ENCODE results near the gene FLAD1.
"Not testable (repeated sequence)": the region's sequence is repeated elsewhere in the genome, so short reads cannot be mapped to it uniquely, and the experiment has no call there.

Gene FLAD1

DNA sequence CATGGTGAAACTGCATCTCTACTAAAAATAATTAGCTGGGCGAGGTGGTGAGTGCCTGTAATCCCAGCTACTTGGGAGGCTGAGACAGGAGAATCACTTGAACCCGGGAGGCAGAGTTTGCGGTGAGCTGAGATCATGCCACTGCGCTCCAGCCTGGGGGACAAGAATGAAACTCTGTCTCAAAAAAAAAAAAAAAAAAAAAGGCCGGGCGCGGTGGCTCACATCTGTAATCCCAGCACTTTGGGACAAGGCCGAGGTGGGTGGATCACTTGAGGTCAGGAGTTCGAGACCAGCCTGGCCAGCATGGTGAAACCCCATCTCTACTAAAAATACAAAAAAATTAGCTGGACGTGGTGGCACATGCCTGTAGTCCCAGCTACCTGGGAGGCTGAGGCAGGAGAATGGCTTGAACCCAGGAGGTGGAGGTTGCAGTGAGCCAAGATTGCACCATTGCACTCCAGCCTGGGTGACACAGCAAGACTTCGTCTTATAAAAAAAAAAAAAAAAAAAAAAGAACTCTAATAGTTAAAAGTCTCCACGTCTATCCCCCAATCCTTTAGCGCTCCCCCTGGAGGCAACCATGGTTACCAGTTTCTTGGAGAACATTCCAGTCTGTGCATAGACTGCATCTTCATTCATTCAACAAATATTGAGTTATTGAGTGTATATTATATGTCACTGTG, 12.3 kb downstream of the FLAD1 start:
- Histone ChIP-seq H3K36me3 (replicated peaks) (peaks cover 12% of the 10 kb centered on the region), H3K4me1 (peaks cover 15% of the 10 kb centered on the region)
- not testable (repeated sequence) for H3K27me3 ChIP-seq (ENCODE audit: low read depth); H3K9me3 ChIP-seq; H3K4me3 ChIP-seq
- in situ Hi-C loops (cut with MboI; ENCODE audit: low sequenced_read_pairs) = loop anchor here (5.0 kb wide), 1 partner anchor 67 kb away; the partner anchor contains the start of gene EFNA4
- DNase-seq (ENCODE audit: low spot score in 2 of 2) = peak; percentile 56 to 83

DNA sequence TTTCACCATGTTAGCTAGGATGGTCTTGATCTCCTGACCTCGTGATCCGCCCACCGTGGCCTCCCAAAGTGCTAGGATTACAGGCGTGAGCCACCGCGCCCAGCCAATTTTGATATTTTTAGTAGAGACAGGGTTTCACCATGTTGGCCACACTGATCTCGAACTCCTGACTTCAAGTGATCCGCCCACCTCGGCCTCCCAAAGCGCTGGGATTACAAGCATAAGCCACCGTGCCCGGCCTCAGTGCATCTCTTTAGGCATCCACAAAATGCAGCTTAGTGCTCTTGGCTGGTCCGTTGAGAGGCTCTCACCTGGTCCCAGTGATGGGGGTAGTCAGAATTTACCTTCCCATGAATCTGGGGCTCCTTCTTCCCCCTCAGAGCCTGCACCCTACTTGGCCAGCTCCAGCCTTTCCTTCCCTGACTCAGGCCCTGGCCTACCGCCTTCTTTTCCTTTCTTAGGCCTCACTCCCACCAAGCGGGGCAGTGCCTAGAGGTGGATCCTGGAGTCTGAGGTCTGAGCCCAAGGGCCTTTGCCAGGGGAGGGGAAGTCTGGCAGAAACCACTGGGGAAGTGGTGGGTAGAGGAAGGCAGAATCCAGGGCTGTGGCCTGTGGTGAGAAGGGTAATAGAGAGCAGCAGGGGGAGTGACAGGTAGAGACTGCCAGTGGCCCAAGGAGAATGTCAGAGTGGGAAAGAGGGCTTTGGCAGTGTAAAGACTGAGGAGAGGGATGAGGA, 14.0 kb downstream of the FLAD1 start:
- Histone ChIP-seq H3K9me3 (no peaks in the 10 kb centered on the region), H3K4me3 (no peak overlapping the region), H3K27me3 (ENCODE audit: low read depth) (no peaks in the 10 kb centered on the region), H3K4me1 (peaks cover 17% of the 10 kb centered on the region), H3K36me3 (replicated peaks) (peaks cover 8% of the 10 kb centered on the region; the same call in 1 of the 2 replicates)
- no peak for DNase-seq (ENCODE audit: low spot score in 2 of 2)
- in situ Hi-C loops (cut with MboI; ENCODE audit: low sequenced_read_pairs) = loop anchor here (5.0 kb wide), 1 partner anchor 65 kb away; the partner anchor contains the start of gene EFNA4

GRCh38 chr1:154998201-154998780, 15.1 kb downstream of the FLAD1 start:
- peaks cover 17% of the 10 kb centered on the region for H3K4me1 ChIP-seq
- no peaks in the 10 kb centered on the region for H3K9me3 ChIP-seq
- in situ Hi-C loops (cut with MboI; ENCODE audit: low sequenced_read_pairs) = loop anchor here (5.0 kb wide), 1 partner anchor 64 kb away; the partner anchor contains the start of gene EFNA4
- no peak for DNase-seq (ENCODE audit: low spot score in 2 of 2)
- H3K4me3 ChIP-seq = no peak overlapping the region
- H3K36me3 ChIP-seq (replicated peaks) = no peaks in the 10 kb centered on the region
- no peaks in the 10 kb centered on the region for H3K27me3 ChIP-seq (ENCODE audit: low read depth)

DNA sequence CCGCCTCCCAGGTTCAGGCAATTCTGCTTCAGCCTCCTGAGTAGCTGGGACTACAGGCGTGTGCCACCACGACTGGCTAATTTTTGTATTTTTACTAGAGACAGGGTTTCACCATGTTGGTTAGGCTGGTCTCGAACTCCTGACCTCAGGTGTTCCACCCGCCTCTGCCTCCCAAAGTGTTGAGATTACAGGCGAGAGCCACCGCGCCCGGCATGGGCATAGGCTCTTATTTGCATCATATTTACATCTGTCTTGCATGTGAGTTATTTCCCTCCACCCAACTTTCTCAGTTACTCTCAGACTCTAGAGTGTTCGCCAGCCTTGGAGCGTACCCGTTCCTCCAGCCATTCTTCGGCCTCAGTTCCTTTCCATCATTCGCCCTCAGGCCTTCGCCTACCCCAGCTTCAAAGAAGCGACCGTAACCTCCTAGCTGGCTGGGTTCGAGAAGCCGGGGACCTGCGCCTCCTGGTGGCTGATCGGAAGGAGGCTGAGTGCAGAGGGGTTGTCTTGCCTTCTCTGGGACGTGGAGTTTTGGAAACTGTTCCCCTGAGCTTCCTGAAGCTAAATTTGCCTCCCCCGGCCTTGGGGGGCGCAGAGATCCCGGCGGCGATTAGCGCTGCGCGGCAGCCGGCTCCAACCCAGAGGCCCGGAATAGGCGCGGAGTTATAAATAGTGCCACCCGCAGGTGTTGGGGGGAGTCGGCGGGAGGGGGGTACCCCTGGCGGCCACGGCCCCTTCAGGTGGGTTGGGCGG, 15.8 kb downstream of the FLAD1 start:
- no peaks in the 10 kb centered on the region for H3K27me3 ChIP-seq (ENCODE audit: low read depth)
- peaks cover 17% of the 10 kb centered on the region for H3K4me1 ChIP-seq
- no peaks in the 10 kb centered on the region for H3K9me3 ChIP-seq
- H3K36me3 ChIP-seq (replicated peaks) = no peaks in the 10 kb centered on the region
- DNase-seq (ENCODE audit: low spot score in 2 of 2) = peak; percentile 73 to 91
- in situ Hi-C loops (cut with MboI; ENCODE audit: low sequenced_read_pairs) = loop anchor here (5.0 kb wide), 1 partner anchor 63 kb away; the partner anchor contains the start of gene EFNA4
- H3K4me3 ChIP-seq = peak overlapping the region; percentile 77

DNA sequence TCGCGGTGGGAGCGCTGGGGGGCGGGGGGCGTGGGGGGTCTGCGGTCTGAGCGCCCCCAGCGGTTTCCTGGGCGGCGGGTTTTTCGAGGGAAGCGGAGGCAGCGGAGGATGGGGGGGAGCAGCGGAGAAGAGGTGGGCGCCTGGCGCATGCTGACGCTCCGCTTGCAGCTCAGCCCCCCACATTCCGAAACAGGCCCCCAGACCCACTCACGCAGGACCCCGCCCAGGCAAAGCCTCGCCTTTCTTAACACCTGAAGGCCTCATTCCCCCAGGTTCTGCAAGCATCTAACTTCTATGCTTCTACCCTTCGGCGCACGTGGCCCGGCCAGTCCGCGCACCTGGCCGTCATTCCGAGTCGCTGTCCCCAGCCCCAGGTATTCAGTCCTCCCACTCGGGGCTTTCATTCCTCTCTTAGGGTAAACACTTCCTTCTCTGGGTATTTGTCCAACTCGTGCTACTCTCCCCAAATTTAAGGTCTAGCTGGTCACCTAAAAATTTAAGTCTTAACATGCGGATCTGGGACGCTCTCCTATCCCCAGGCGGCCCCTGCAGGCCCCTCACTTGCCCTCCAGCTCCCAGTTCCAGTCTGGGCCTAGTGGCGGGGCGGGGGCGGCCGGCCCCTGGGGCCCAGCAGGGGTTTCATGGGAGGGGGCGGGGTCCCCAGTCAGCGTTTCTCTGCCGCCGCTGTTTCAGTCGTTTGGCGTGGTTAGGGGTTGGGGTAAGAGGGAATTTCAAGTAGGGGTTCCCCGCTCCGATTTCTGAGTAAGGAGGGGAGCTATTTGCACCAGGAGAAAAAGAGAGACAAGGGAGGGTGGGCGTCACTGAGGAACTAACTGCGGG, 16.6 kb downstream of the FLAD1 start:
- Histone ChIP-seq H3K36me3 (replicated peaks) (no peaks in the 10 kb centered on the region; the same call in 1 of the 2 replicates), H3K9me3 (no peaks in the 10 kb centered on the region), H3K4me3 (peak overlapping the region; percentile 77), H3K27me3 (ENCODE audit: low read depth) (no peaks in the 10 kb centered on the region), H3K4me1 (peaks cover 22% of the 10 kb centered on the region)
- in situ Hi-C loops (cut with MboI; ENCODE audit: low sequenced_read_pairs) = loop anchor here (5.0 kb wide), 1 partner anchor 63 kb away; the partner anchor contains the start of gene EFNA4
- peak; percentile 65 to 76 for DNase-seq (ENCODE audit: low spot score in 2 of 2)

GRCh38 chr1:155000411-155000725, 17.2 kb downstream of the FLAD1 start:
- DNase-seq (ENCODE audit: low spot score in 2 of 2) = no peak
- Histone ChIP-seq H3K4me3 (peak overlapping the region; percentile 77), H3K27me3 (ENCODE audit: low read depth) (no peaks in the 10 kb centered on the region), H3K36me3 (replicated peaks) (no peaks in the 10 kb centered on the region; the same call in 1 of the 2 replicates), H3K9me3 (no peaks in the 10 kb centered on the region), H3K4me1 (peaks cover 22% of the 10 kb centered on the region)
- in situ Hi-C loops (cut with MboI; ENCODE audit: low sequenced_read_pairs) = no loop called here

DNA sequence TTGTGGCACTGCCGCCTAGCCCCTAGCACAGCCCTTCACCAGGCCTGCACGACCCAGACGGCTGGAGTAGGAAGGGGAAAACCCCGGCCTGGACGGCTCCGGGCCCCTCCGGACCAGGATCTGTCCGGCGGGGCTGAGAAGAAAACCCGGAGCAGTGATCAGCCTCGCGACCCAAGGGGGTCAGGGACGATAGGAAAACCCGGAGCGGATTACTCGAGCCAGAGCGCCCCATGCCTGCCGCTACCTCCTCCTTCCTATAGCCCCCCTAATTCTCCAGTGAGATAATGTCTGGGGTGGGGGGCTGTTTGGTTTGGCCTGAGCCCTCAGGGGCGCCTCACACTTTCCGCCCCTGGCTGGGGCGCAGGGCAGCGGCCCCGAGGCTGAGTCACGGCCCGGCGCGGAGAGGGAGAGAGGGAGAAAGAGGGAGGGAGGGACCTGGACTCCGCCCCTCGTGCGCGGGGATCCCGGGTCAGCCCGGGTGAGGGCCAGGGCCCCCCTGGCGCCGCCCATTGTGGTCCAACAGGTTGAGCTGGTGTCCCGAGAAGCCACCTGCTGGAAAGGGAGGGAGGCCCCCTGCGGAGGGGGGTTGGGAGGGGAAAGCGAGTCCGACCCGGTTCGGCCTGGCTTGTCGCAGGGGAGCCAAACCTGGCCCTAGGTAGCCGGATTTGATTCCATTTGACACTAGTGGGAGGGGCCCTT, 17.7 kb downstream of the FLAD1 start:
- Histone ChIP-seq H3K36me3 (replicated peaks) (no peaks in the 10 kb centered on the region; the same call in 1 of the 2 replicates), H3K4me3 (peak overlapping the region; percentile 77), H3K9me3 (no peaks in the 10 kb centered on the region), H3K4me1 (peaks cover 20% of the 10 kb centered on the region), H3K27me3 (ENCODE audit: low read depth) (no peaks in the 10 kb centered on the region)
- DNase-seq (ENCODE audit: low spot score in 2 of 2) = peak; percentile 82 to 96
- in situ Hi-C loops (cut with MboI; ENCODE audit: low sequenced_read_pairs) = no loop called here

DNA sequence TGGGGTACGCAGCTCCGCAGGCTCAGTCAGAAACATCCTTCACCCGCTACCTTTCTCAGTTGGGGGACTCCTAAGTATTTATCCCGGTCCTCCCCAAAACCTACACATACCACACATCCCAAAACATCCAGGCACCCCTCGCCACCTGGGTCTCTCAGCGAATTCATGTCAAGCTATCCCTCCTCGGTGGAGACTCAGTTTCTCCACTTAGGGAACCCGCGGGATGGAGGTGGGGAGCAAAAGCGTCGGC, 18.2 kb downstream of the FLAD1 start:
- peak in 1 of 2 experiments; percentile 46 for DNase-seq (ENCODE audit: low spot score in 2 of 2)
- in situ Hi-C loops (cut with MboI; ENCODE audit: low sequenced_read_pairs) = no loop called here
- peak overlapping the region; percentile 77 for H3K4me3 ChIP-seq
- no peaks in the 10 kb centered on the region for H3K9me3 ChIP-seq
- no peaks in the 10 kb centered on the region for H3K27me3 ChIP-seq (ENCODE audit: low read depth)
- peaks cover 20% of the 10 kb centered on the region for H3K4me1 ChIP-seq
- no peaks in the 10 kb centered on the region; the same call in 1 of the 2 replicates for H3K36me3 ChIP-seq (replicated peaks)

DNA sequence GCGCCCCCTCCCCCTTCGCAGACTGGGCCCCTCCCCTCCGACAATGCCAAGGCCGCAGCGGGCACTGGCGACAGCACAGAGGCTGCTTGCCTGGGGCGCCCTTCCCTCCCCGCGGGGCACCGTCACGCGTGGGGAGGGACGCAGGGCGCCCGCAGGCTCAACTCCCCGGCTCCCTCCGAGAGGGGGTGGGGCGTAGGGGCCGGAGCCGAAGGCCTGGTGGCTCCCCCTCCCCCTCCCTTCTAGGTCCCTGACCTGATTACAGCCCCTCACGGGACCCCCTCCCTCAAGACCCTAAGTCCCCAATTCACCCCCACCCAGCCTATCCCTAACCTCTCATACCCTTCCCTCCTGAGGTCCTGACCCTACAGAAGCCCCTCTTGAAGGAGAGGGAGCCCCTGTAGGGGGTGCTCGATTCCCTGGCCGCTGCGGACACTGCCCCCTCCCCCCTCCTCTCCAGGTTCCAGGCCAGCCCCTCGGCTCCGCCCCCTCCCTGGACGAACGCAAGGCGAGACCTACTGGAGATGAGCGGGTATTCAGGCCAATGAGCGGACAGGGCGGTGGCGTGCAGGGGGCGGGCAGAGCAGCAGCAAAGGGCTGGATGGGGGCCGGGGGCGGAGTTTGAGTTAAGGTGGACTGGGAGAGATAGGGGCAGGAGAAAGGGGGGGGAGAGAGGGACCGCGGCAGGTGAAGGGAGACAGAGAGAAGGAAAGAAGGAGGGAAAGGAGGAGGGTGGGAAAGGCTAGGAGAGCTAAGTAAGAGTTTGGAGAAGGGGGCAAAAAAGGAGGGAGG, 18.7 kb downstream of the FLAD1 start:
- Histone ChIP-seq H3K36me3 (replicated peaks) (no peaks in the 10 kb centered on the region; the same call in 1 of the 2 replicates), H3K27me3 (ENCODE audit: low read depth) (no peaks in the 10 kb centered on the region), H3K4me3 (peak overlapping the region; percentile 77), H3K9me3 (no peaks in the 10 kb centered on the region), H3K4me1 (peaks cover 20% of the 10 kb centered on the region)
- in situ Hi-C loops (cut with MboI; ENCODE audit: low sequenced_read_pairs) = no loop called here
- DNase-seq (ENCODE audit: low spot score in 2 of 2) = peak; percentile 98 to 100

DNA sequence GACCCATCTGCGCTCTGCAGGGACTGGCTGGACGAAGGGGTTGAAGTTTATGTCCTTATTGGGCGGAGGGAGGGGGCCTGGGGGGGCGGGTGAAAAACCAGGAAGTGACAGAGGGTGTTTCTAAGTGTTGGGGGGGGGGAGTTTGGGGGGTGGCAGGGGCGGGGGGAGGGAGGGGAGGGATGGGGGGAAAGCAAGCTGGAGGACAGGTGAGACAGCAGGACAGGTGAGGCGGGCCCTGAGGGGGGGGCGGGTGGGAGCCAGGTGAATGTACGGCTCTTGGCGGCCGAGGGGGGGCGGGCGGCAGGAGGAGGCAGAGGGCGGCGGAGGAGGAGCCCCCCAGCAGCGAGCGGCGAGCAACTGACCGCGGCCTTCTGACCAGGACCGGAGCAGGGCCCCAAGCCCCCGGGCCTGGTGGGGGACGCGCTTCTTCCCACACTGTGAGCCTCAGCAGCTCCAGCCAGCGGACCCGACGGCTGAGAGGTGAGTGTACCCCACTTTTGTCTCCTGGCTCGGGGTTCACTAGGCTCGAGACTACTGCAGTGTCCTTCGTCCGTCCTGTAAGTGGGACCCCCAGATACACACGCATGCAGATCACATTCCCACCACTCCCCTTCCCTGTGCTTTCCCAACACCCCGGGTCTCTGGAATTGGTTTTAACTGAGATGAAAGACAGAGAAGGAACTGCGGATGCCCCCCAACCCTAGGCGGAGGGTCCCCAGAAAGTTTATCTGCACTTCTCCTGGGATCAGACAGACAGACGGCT, 19.5 kb downstream of the FLAD1 start, which contains the start of gene ZBTB7B:
TSS of gene ZBTB7B (plus strand) at position 339 of the 763 bp plus-strand sequence. CDS start 11,859 bp downstream, outside the sequence.
- H3K4me3 ChIP-seq = peak within 1 kb of the TSS; percentile 77
- DNase-seq (ENCODE audit: low spot score in 2 of 2) = peak in 1 of 2 experiments; percentile 47
- in situ Hi-C loops (cut with MboI; ENCODE audit: low sequenced_read_pairs) = no loop called here
- H3K4me1 ChIP-seq = peaks cover 20% of the 10 kb centered on the region
- no peaks in the 10 kb centered on the region; the same call in 1 of the 2 replicates for H3K36me3 ChIP-seq (replicated peaks)
- H3K27me3 ChIP-seq (ENCODE audit: low read depth) = no peaks in the 10 kb centered on the region
- H3K9me3 ChIP-seq = no peaks in the 10 kb centered on the region

DNA sequence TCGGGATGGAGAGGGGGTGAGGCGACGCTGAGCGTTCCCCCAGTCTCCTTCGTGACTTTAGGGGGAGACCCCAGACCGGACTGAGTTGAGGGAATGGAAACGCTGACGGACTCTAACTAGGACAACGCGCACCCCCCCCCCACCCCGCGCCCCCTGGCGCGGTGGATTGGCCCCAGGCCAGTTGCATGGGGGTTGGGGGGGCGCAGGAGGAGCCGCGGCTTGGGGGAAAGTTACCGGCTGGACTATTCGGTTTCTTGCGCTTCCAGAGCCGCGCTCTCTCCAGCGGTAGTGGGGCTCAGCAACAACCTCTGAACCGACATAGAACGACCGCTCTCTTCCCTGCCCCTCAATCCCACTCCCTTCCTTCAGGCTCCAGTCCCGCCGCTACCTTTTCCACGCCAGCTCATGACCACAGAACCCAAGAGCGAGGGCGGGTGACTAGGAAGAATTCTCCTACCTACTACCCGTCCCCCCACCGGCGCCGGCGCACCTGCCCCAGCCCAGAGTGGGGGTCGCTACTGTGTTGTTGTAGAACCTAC, 20.2 kb downstream of the FLAD1 start:
- DNase-seq (ENCODE audit: low spot score in 2 of 2) = peak in 1 of 2 experiments; percentile 52
- Histone ChIP-seq H3K27me3 (ENCODE audit: low read depth) (no peaks in the 10 kb centered on the region), H3K9me3 (no peaks in the 10 kb centered on the region), H3K4me1 (peaks cover 20% of the 10 kb centered on the region), H3K4me3 (peak overlapping the region; percentile 77), H3K36me3 (replicated peaks) (no peaks in the 10 kb centered on the region; the same call in 1 of the 2 replicates)
- in situ Hi-C loops (cut with MboI; ENCODE audit: low sequenced_read_pairs) = no loop called here

Data from HAP-1 (cell line).